Measurements from ENCODE around the gene PRSS48.
"Not testable (repeated sequence)": the region's sequence is repeated elsewhere in the genome, so short reads cannot be mapped to it uniquely, and the experiment has no call there.

PRSS48 gene, protein sequence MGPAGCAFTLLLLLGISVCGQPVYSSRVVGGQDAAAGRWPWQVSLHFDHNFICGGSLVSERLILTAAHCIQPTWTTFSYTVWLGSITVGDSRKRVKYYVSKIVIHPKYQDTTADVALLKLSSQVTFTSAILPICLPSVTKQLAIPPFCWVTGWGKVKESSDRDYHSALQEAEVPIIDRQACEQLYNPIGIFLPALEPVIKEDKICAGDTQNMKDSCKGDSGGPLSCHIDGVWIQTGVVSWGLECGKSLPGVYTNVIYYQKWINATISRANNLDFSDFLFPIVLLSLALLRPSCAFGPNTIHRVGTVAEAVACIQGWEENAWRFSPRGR

DNA sequence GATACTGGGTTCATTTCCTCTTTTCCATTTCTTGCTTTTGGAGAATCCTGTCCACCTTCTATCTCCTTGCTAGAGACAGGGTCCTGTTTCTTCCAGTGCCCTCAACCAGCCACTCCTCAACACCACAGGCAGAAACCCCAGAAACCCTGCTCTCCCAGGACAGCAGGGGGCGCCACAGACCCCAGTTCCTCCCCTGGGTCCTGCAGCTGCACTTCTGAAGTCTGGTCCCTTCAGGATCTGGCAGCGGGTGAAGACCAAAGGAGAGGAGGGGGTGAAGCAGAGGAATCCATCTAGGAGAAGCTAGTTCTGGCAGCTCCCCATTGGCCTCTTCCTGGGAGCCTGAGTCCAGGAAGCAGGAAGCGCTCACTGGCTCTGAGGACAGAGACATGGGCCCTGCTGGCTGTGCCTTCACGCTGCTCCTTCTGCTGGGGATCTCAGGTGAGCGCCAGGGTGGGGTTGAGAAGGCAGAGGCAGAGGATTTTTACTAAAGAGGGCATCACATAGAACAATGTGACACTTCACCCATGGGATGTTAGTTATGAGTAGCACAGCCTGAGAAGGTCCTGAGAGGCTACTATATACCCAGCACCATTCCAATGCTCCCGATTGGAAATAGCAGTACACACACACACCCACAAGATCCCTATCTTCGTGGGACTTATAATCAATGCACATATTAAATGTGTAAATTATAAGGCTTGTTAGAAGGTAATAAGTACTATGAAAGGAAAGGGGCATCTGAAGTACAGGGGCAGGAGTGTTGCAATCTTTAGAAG, at the start of gene PRSS48:
Gene PRSS48, plus strand, starts transcription at position 375 of the 776 bp plus-strand sequence. Its CDS starts 12 bp downstream, at position 387.
- TF ChIP-seq, protein P1, sequence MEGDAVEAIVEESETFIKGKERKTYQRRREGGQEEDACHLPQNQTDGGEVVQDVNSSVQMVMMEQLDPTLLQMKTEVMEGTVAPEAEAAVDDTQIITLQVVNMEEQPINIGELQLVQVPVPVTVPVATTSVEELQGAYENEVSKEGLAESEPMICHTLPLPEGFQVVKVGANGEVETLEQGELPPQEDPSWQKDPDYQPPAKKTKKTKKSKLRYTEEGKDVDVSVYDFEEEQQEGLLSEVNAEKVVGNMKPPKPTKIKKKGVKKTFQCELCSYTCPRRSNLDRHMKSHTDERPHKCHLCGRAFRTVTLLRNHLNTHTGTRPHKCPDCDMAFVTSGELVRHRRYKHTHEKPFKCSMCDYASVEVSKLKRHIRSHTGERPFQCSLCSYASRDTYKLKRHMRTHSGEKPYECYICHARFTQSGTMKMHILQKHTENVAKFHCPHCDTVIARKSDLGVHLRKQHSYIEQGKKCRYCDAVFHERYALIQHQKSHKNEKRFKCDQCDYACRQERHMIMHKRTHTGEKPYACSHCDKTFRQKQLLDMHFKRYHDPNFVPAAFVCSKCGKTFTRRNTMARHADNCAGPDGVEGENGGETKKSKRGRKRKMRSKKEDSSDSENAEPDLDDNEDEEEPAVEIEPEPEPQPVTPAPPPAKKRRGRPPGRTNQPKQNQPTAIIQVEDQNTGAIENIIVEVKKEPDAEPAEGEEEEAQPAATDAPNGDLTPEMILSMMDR (conservative IDR thresholded peaks at IDR 0.05; ENCODE audit: low read length): peak; percentile 76
- peak; percentile 38 for DNase-seq (ENCODE audit: low read depth)

DNA sequence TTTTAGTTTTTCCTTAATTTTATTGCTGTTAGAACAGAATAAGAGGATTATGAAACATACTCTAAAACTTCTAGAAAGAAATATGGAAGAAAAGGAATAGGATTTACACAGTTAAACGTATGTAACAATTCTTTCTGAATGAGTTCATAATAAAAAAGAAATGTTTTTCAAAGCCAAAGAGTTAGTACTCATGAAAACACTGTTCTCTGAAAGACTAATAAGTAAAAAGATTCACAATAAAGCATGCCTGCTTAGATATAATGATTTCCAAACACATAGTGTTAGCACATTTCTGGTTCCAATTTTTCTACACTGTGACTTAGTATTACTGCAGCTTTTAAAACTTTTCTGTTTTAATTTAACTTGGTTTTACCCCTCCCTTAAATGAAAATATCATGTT, 49.8 kb upstream of the PRSS48 start:
- H3K4me3 ChIP-seq (ENCODE audit: low read length): peak overlapping the region; percentile 56
- no peak for DNase-seq (ENCODE audit: low read depth)
- TF ChIP-seq, protein P1 (conservative IDR thresholded peaks at IDR 0.05; ENCODE audit: low read length): no peak

More for the DNA sequence above, at the start of gene PRSS48:
- H3K4me3 ChIP-seq (ENCODE audit: low read length): no peak within 1 kb of the TSS

DNA sequence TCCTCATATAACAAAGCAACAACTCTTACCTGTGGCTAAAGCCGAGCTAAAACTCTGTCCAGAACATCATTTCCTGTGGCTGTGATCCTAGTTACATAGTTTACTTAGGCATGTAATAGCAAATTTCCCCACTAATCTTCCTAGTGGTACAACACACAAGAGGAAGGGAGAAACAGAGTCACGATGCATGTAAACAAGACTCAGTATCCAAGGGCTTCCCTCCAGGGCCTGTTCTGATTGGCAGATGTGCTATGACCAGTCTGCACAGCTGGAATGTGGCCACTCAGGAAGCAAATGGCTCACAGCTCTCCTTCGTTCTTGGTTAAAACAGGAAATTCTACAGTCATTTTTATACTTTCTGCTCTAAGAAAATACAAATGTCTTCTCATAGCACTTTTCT, 49.2 kb upstream of the PRSS48 start:
- DNase-seq (ENCODE audit: low read depth): peak; percentile 89
- H3K4me3 ChIP-seq (ENCODE audit: low read length): peak overlapping the region; percentile 56
- TF ChIP-seq, protein P1 (conservative IDR thresholded peaks at IDR 0.05; ENCODE audit: low read length): no peak

DNA sequence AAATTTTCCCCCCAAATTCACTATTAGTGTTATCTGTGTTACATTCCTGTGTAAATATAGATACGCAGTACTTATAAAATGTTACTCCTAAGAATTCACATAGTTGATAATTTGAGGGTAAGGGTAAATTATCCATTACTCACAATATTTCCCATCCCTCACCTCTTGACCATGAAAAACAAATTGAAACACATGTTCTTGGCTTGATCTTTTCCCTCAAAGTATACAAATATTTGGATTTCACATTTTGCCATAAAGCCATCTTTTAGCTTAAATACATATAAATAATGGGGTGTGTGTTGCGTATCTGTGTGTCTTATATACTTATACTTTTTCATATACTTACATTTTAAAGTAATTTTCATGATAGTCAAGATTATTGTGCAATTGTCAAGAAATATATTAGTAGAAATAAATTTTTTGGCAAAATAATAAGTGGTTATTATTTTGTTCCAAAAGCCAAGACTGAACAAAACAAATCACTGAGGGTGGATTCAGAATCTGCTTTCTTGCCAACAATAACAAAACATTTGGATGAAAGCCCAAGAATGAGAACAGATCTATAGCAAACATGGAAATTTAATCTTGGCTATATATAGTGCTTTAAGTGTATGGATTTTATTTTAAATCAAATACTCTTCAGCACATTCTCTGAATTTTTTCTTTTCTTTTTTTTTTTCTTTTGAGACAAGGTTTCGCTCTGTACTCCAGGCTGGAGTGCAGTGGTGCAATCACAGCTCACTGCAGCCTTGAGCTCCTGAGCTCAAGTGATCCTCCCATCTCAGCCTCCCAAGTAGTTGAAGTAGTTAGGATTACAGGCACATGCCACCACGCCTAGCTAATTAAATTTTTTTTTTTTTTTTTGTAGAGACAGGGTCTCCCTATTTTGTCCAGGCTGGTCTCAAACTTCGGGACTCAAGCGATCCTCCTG, 48.5 kb upstream of the PRSS48 start:
- peak; percentile 13 for DNase-seq (ENCODE audit: low read depth)
- peak overlapping the region; percentile 56 for H3K4me3 ChIP-seq (ENCODE audit: low read length)
- TF ChIP-seq, protein P1 (conservative IDR thresholded peaks at IDR 0.05; ENCODE audit: low read length): no peak

DNA sequence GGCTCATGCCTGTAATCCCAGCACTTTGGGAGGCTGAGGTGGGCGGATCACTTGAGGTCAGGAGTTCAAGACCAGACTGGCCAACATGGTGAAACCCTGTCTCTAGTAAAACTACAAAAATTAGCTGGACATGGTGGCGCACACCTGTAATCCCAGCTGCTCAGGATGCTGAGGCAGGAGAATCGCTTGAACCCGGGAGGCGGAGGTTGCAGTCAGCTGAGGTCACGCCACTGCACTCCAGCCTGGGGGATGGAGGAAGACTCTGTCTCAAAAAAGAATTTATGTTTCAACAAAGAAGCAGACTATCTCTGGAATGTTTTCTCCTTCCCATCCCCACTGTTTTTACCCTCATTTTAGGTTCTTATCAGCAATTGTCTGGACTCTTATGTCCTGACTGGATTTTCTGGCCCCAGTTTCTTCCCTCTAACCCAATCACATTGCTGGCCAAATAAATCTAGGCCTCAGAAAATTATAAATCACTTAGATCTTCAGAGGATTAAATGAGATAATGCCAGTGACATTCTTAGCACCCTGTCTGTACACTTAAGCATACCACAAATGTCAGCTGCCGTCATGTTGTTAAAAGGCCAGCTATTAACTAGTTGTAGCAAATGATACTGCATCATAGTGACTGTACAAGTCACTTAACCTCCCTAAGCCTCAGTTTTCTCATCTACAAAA, 44.9 kb upstream of the PRSS48 start:
- TF ChIP-seq, protein P1 (conservative IDR thresholded peaks at IDR 0.05; ENCODE audit: low read length): no peak
- no peak overlapping the region for H3K4me3 ChIP-seq (ENCODE audit: low read length)
- no peak for DNase-seq (ENCODE audit: low read depth)

DNA sequence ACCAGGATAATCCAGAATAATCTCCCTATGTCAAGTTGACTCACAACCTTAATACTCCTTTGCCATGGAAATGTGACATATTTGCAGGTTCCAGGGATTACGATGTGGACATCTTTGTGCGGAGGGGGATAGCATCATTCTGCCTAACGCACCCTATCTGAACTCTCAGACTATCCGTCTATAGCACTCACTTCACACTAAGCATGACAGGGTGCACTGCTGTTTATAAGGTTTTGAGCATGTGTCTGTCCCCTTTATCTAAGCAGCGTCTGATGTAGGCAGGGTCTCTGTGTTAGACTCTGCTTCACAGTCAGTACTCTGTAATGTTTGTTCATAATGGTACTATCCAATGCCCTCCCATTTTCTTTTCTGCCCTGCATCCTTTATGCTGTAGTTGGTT, 43.4 kb upstream of the PRSS48 start:
- TF ChIP-seq, protein P1 (conservative IDR thresholded peaks at IDR 0.05; ENCODE audit: low read length): no peak
- H3K4me3 ChIP-seq (ENCODE audit: low read length): no peak overlapping the region
- no peak for DNase-seq (ENCODE audit: low read depth)

DNA sequence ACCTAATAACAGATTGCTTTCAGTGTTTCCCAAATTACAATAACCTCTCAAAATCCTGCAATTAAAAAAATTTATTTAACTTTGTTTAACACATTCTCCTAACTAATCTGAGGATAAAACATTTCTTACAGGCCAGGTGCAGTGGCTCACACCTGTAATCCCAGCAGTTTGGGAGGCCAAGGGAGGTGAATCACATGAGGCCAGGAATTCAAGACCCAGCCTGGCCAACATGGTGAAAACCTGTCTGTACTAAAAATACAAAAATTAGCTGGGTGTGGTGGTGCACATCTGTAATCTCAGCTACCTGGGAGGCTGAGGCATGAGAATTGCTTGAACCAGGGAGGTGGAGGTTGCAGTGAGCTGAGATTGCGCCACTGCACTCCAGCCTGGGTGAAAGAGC, 41.6 kb upstream of the PRSS48 start:
- DNase-seq (ENCODE audit: low read depth); H3K4me3 ChIP-seq (ENCODE audit: low read length): not testable (repeated sequence)

Measured in AG10803 (cell line).